ENCODE results near the gene KMT2B. TPM values are rescaled to one million over a fixed set of nuclear protein-coding genes. Genes with fewer than 3 reads are reported as not detected.

Gene KMT2B
- polyA plus RNA-seq, 2 of the 4 experiments (the other 2 are of a cell fraction): 17.8 to 39.4 TPM

DNA sequence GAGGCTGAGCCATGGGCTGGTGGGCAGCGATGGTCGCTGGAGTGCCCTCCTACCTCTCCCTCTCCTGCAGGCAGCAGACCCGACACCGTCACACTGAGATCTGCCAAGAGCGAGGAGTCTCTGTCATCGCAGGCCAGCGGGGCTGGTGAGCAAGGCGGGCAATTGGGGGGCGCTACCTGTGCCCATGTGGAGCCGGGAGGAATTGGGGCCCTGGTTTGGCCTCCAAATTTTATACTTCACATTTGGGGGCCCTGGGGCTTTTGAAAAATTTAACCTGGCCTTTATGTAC, 67.5 kb downstream of the KMT2B start:
- WGBS (ENCODE audit: missing lambda C conversion rate): 92% methylated on average over 10 of the region's 10 CpGs
- H3K4me2 ChIP-seq: no peak overlapping the region
- DNase-seq (ENCODE audit: low read depth in 1 of 2, low spot score in 1 of 2) (no peak), FAIRE-seq (no peak), ATAC-seq (no peak)
- ChIA-PET POLR2A (no interaction called here), CTCF (interaction anchor here (1.9 to 5.9 kb wide), 2 partner anchors 8 to 19 kb away, joined by 4 to 23 read pairs; no protein-coding TSS in a partner anchor)
- no peak for TF ChIP-seq GATA3 (IDR thresholded peaks at IDR 0.05; ENCODE audit: borderline replicate concordance)
- TF ChIP-seq KDM1A (IDR thresholded peaks at IDR 0.05; ENCODE audit: low read depth): no peak
- TF ChIP-seq ZSCAN20 (CRISPR knock-in tag; IDR thresholded peaks at IDR 0.05): no peak
- TF ChIP-seq BHLHE40 (IDR thresholded peaks at IDR 0.05; ENCODE audit: low read depth, low read length): no peak
- TF ChIP-seq, protein P1, sequence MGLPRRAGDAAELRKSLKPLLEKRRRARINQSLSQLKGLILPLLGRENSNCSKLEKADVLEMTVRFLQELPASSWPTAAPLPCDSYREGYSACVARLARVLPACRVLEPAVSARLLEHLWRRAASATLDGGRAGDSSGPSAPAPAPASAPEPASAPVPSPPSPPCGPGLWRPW (IDR thresholded peaks at IDR 0.05): no peak
- no peak for TF ChIP-seq POLR2A (IDR thresholded peaks at IDR 0.05; ENCODE audit: low read length)
- TF ChIP-seq NR3C1 (IDR thresholded peaks at IDR 0.05): no peak
- no peak for TF ChIP-seq NFE2L2 (conservative IDR thresholded peaks at IDR 0.05; ENCODE audit: low read length)
- TF ChIP-seq HDAC2 (IDR thresholded peaks at IDR 0.05): no peak
- no peak for TF ChIP-seq EHMT2 (IDR thresholded peaks at IDR 0.05; ENCODE audit: low read depth)
- no peak for TF ChIP-seq JUN (IDR thresholded peaks at IDR 0.05)
- no peak for TF ChIP-seq FOSL2 (IDR thresholded peaks at IDR 0.05)
- no peak for TF ChIP-seq FOSL2 (CRISPR knock-in tag; IDR thresholded peaks at IDR 0.05)
- no peaks in the 10 kb centered on the region for H3K9me3 ChIP-seq
- no peak overlapping the region for H3K27ac ChIP-seq
- no peaks in the 10 kb centered on the region for H3K4me1 ChIP-seq
- H3K4me3 ChIP-seq: no peak overlapping the region

DNA sequence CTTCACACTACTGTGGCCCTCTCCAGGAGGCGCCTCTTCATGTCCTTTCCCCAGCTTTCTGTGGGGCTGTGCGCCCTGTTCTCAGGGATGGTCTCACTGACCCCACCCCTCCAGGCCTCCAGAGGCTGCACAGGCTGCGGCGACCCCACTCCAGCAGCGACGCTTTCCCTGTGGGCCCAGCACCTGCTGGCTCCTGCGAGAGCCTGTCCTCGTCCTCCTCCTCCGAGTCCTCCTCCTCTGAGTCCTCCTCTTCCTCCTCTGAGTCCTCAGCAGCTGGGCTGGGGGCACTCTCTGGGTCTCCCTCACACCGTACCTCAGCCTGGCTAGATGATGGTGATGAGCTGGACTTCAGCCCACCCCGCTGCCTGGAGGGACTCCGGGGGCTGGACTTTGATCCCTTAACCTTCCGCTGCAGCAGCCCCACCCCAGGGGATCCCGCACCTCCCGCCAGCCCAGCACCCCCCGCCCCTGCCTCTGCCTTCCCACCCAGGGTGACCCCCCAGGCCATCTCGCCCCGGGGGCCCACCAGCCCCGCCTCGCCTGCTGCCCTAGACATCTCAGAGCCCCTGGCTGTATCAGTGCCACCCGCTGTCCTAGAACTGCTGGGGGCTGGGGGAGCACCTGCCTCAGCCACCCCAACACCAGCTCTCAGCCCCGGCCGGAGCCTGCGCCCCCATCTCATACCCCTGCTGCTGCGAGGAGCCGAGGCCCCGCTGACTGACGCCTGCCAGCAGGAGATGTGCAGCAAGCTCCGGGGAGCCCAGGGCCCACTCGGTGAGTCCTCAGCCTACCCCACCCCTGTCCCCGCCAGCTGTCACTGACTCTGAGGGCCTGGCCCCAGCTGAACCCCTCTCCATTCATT, 68.7 kb downstream of the KMT2B start:
- H3K4me1 ChIP-seq: no peaks in the 10 kb centered on the region
- CTCF ChIA-PET: interaction anchor here (0.7 to 5.9 kb wide), 3 partner anchors 9 to 92 kb away, joined by 4 to 23 read pairs (median 5); no protein-coding TSS in a partner anchor
- H3K9me3 ChIP-seq: no peaks in the 10 kb centered on the region
- DNase-seq (ENCODE audit: low read depth in 1 of 2, low spot score in 1 of 2): no peak
- H3K4me3 ChIP-seq: no peak overlapping the region
- TF ChIP-seq RAD21 (conservative IDR thresholded peaks at IDR 0.05 in 1 of 2, IDR thresholded peaks at IDR 0.05 in 1 of 2) (no peak), JUN (IDR thresholded peaks at IDR 0.05) (no peak), CHD2 (IDR thresholded peaks at IDR 0.05; ENCODE audit: low read length, partially characterized antibody) (no peak), PHF8 (IDR thresholded peaks at IDR 0.05; ENCODE audit: borderline replicate concordance, low read depth) (no peak), ESRRA (IDR thresholded peaks at IDR 0.05; ENCODE audit: borderline replicate concordance, low read length) (no peak), KDM1A (IDR thresholded peaks at IDR 0.05; ENCODE audit: low read depth) (no peak), CBX2 (IDR thresholded peaks at IDR 0.05; ENCODE audit: borderline replicate concordance, low read depth) (no peak), POLR2AphosphoS2 (conservative IDR thresholded peaks at IDR 0.05; ENCODE audit: low read length) (no peak), MAFK (IDR thresholded peaks at IDR 0.05; ENCODE audit: partially characterized antibody) (no peak), BHLHE40 (IDR thresholded peaks at IDR 0.05; ENCODE audit: low read depth, low read length) (no peak), HDAC2 (IDR thresholded peaks at IDR 0.05) (no peak)
- TF ChIP-seq, protein P2, sequence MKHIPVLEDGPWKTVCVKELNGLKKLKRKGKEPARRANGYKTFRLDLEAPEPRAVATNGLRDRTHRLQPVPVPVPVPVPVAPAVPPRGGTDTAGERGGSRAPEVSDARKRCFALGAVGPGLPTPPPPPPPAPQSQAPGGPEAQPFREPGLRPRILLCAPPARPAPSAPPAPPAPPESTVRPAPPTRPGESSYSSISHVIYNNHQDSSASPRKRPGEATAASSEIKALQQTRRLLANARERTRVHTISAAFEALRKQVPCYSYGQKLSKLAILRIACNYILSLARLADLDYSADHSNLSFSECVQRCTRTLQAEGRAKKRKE (CRISPR knock-in tag; IDR thresholded peaks at IDR 0.05; ENCODE audit: low read depth): no peak
- TF ChIP-seq, protein P3, sequence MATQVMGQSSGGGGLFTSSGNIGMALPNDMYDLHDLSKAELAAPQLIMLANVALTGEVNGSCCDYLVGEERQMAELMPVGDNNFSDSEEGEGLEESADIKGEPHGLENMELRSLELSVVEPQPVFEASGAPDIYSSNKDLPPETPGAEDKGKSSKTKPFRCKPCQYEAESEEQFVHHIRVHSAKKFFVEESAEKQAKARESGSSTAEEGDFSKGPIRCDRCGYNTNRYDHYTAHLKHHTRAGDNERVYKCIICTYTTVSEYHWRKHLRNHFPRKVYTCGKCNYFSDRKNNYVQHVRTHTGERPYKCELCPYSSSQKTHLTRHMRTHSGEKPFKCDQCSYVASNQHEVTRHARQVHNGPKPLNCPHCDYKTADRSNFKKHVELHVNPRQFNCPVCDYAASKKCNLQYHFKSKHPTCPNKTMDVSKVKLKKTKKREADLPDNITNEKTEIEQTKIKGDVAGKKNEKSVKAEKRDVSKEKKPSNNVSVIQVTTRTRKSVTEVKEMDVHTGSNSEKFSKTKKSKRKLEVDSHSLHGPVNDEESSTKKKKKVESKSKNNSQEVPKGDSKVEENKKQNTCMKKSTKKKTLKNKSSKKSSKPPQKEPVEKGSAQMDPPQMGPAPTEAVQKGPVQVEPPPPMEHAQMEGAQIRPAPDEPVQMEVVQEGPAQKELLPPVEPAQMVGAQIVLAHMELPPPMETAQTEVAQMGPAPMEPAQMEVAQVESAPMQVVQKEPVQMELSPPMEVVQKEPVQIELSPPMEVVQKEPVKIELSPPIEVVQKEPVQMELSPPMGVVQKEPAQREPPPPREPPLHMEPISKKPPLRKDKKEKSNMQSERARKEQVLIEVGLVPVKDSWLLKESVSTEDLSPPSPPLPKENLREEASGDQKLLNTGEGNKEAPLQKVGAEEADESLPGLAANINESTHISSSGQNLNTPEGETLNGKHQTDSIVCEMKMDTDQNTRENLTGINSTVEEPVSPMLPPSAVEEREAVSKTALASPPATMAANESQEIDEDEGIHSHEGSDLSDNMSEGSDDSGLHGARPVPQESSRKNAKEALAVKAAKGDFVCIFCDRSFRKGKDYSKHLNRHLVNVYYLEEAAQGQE (IDR thresholded peaks at IDR 0.05): no peak
- TF ChIP-seq, protein P4, sequence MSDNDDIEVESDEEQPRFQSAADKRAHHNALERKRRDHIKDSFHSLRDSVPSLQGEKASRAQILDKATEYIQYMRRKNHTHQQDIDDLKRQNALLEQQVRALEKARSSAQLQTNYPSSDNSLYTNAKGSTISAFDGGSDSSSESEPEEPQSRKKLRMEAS (IDR thresholded peaks at IDR 0.05): no peak
- TF ChIP-seq, protein P5, sequence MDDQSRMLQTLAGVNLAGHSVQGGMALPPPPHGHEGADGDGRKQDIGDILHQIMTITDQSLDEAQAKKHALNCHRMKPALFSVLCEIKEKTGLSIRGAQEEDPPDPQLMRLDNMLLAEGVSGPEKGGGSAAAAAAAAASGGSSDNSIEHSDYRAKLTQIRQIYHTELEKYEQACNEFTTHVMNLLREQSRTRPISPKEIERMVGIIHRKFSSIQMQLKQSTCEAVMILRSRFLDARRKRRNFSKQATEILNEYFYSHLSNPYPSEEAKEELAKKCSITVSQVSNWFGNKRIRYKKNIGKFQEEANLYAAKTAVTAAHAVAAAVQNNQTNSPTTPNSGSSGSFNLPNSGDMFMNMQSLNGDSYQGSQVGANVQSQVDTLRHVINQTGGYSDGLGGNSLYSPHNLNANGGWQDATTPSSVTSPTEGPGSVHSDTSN (IDR thresholded peaks at IDR 0.05): no peak
- TF ChIP-seq, protein P6, sequence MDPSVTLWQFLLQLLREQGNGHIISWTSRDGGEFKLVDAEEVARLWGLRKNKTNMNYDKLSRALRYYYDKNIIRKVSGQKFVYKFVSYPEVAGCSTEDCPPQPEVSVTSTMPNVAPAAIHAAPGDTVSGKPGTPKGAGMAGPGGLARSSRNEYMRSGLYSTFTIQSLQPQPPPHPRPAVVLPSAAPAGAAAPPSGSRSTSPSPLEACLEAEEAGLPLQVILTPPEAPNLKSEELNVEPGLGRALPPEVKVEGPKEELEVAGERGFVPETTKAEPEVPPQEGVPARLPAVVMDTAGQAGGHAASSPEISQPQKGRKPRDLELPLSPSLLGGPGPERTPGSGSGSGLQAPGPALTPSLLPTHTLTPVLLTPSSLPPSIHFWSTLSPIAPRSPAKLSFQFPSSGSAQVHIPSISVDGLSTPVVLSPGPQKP (IDR thresholded peaks at IDR 0.05; ENCODE audit: low read depth, low read length): no peak
- no peak for ATAC-seq
- no peak for FAIRE-seq
- H3K4me2 ChIP-seq: no peak overlapping the region
- POLR2A ChIA-PET: no interaction called here
- 83% methylated on average over 25 of the region's 31 CpGs for WGBS (ENCODE audit: missing lambda C conversion rate)
- no peak overlapping the region for H3K27ac ChIP-seq

All from A549 (cell line).